Right renal cortex interstitium (tissue), 3 donors: ENCODE measurements around the gene PCLAF. TPM values are rescaled to one million over a fixed set of nuclear protein-coding genes. Genes with fewer than 3 reads are reported as not detected.
"Not testable (repeated sequence)": the region's sequence is repeated elsewhere in the genome, so short reads cannot be mapped to it uniquely, and the experiment has no call there.

Experiments used
- DNase-seq, 3 donors: peaks; one replicate each; pipeline ENCODE4 v3.0.0-alpha.2; 2013; ENCODE audit warnings: low read depth in 3 of 3, low spot score in 2 of 3
- polyA plus RNA-seq, 3 donors: library from polyadenylated mRNA; unstranded; fragments of 120-200 nt; gene quantifications; one replicate each; pipeline ENCODE4 v1.2.1, GENCODE V29; 2013; ENCODE audit not compliant: insufficient read length in 3 of 3

Gene PCLAF
- polyA plus RNA-seq, 3 donors: 37.3 to 48.8 (median 47.5) TPM

DNA sequence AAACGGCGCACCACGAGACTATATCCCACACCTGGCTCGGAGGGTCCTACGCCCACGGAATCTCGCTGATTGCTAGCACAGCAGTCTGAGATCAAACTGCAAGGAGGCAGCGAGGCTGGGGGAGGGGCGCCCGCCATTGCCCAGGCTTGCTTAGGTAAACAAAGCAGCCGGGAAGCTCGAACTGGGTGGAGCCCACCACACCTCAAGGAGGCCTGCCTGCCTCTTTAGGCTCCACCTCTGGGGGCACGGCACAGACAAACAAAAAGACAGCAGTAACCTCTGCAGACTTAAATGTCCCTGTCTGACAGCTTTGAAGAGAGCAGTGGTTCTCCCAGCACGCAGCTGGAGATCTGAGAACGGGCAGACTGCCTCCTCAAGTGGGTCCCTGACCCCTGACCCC is 54.3 kb downstream of the PCLAF start:
- DNase-seq: not testable (repeated sequence)

GRCh38 chr15:64326458-64326857 is 54.8 kb downstream of the PCLAF start:
- not testable (repeated sequence) for DNase-seq

- DNase-seq: no peak
Measured at GRCh38 chr15:64324165-64324877, 56.9 kb downstream of the PCLAF start.

DNA sequence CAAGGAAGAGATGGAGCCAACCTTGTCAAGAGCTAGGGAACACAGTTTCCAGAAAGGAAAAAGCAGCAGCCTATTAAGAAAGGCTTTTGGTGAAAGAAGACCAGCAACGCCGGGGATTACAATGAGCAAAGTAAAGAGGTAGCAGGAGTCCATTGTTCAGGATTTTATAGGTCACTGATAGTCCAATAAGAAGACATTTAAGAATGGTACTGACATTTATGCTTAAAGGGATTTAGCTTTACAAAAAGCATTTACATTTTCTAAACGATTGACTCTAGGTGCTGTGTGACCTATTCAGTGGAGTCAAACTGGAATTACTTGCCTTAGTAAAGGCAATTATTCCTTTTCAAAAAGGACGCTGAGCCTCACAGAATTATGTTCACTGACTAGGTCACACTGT is 66.0 kb downstream of the PCLAF start:
- DNase-seq: no peak

GRCh38 chr15:64314456-64314855 is 66.8 kb downstream of the PCLAF start:
- no peak for DNase-seq

Other genes starting within 250 kb of the PCLAF start
- gene SNX22, start 229.7 kb downstream of the PCLAF start, polyA plus RNA-seq: 1 to 10 TPM in 1 of 3 donors, under 1 TPM in 2; 0.83 to 1.1 (median 0.83) TPM
- gene PPIB, start 218.4 kb downstream of the PCLAF start, polyA plus RNA-seq: 100 to 1,000 TPM; 544 to 647 (median 628) TPM
- 10 to 100 TPM; 20.6 to 23.1 (median 22.8) TPM for gene CSNK1G1, start 25.3 kb downstream of the PCLAF start, polyA plus RNA-seq
- gene TRIP4, start 6.4 kb upstream of the PCLAF start, polyA plus RNA-seq: 10 to 100 TPM; 39.5 to 52.0 (median 49.0) TPM
- 10 to 100 TPM; 33.6 to 36.4 (median 34.3) TPM for gene ZNF609, start 79.1 kb upstream of the PCLAF start, polyA plus RNA-seq